ENCODE measurements around the gene ZIC1. TPM values are rescaled to one million over a fixed set of nuclear protein-coding genes. Genes with fewer than 3 reads are reported as not detected.

ZIC1 gene
- total and polyA plus RNA-seq, 2 of the 4 experiments (the other 2 are of a cell fraction) = not detected

GRCh38 chr3:147412261-147412916 lies 3.2 kb downstream of the ZIC1 start (continued):
- no peak for TF ChIP-seq CHD1 (IDR thresholded peaks at IDR 0.05; ENCODE audit: low read depth, low read length)

GRCh38 chr3:147412917-147413685 lies 3.9 kb downstream of the ZIC1 start:
- Histone ChIP-seq H2BK15ac (ENCODE audit: low read depth, low read length) (no peak overlapping the region), H3K4me2 (ENCODE audit: low read depth, low read length) (peak overlapping the region; percentile 79), H2AFZ (replicated peaks; ENCODE audit: low read length, poor library complexity) (peak overlapping the region; percentile 17), H3K4ac (ENCODE audit: low read depth, low read length) (no peak overlapping the region), H3K79me1 (ENCODE audit: low read depth in 1 of 2, low read length in 2 of 2) (no peaks in the 10 kb centered on the region), H3K14ac (replicated peaks; ENCODE audit: low read depth, low read length) (no peak overlapping the region), H3K27me3 (ENCODE audit: control insufficient read depth, insufficient read depth, low read length) (peaks cover 78% of the 10 kb centered on the region), H2BK120ac (ENCODE audit: low read depth, low read length) (no peak overlapping the region), H3K9ac (ENCODE audit: low read depth, low read length) (no peak overlapping the region), H2AK5ac (ENCODE audit: low read depth, low read length) (no peak overlapping the region), H4K5ac (ENCODE audit: low read depth, low read length) (no peak overlapping the region), H3K9me3 (ENCODE audit: control insufficient read depth, insufficient read depth, low read length) (peaks cover 16% of the 10 kb centered on the region), H3K9me1 (ENCODE audit: insufficient read depth, low read length) (0 out of 2 replicates have a peak, but pooled peaks cover 3% of the 10 kb centered on the region), H2BK5ac (ENCODE audit: low read depth, low read length, poor library complexity, severe bottlenecking) (no peak overlapping the region), H4K91ac (ENCODE audit: insufficient read depth, low read depth, low read length) (no peak overlapping the region), H3K36me3 (ENCODE audit: control insufficient read depth, insufficient read depth, low read length) (no peaks in the 10 kb centered on the region), H2AK9ac (replicated peaks; ENCODE audit: low read depth, low read length, poor library complexity) (peak overlapping the region; percentile 50), H3K4me3 (ENCODE audit: insufficient read depth, low read depth, low read length) (no peak overlapping the region), H3K18ac (ENCODE audit: low read depth, low read length) (no peak overlapping the region), H3K27ac (ENCODE audit: insufficient read depth, low read length) (no peak overlapping the region), H3K56ac (ENCODE audit: extremely low read depth, insufficient read depth, low read length) (no peak overlapping the region), H3K4me1 (ENCODE audit: control insufficient read depth, insufficient read depth, low read length) (no peaks in the 10 kb centered on the region), H3K23ac (ENCODE audit: low read depth, low read length) (peak overlapping the region; percentile 24; the same call in 1 of the 2 replicates), H4K20me1 (ENCODE audit: insufficient read depth, low read length) (0 out of 2 replicates have a peak, but pooled peaks cover 3% of the 10 kb centered on the region), H4K8ac (ENCODE audit: low read depth in 2 of 2, low read length in 2 of 2) (no peak overlapping the region), H2BK20ac (ENCODE audit: low read depth, low read length) (no peak overlapping the region)
- DNase-seq (no peak), ATAC-seq (ENCODE audit: low read depth) (peak; percentile 46; the same call in 1 of the 2 replicates)
- POLR2A ChIA-PET (ENCODE audit: unreplicated experiment) = no interaction called here
- no peak for TF ChIP-seq POLR2A (IDR thresholded peaks at IDR 0.05; ENCODE audit: low read depth, low read length)
- TF ChIP-seq CEBPB (IDR thresholded peaks at IDR 0.05; ENCODE audit: low read depth, low read length) = no peak
- TF ChIP-seq ELK1 (IDR thresholded peaks at IDR 0.05; ENCODE audit: borderline replicate concordance, low read depth, low read length) = no peak
- no peak for TF ChIP-seq CHD1 (IDR thresholded peaks at IDR 0.05; ENCODE audit: low read depth, low read length)
- no peak for TF ChIP-seq MAZ (IDR thresholded peaks at IDR 0.05; ENCODE audit: borderline replicate concordance, low read depth, low read length)
- no peak for TF ChIP-seq FOS (IDR thresholded peaks at IDR 0.05; ENCODE audit: low read depth, low read length)
- TF ChIP-seq MAFK (IDR thresholded peaks at IDR 0.05; ENCODE audit: low read depth, low read length) = no peak
- TF ChIP-seq NFE2L2 (IDR thresholded peaks at IDR 0.05; ENCODE audit: low read depth, low read length) = no peak
- TF ChIP-seq SMC3 (IDR thresholded peaks at IDR 0.05; ENCODE audit: low read depth, low read length) = no peak
- TF ChIP-seq USF2 (IDR thresholded peaks at IDR 0.05; ENCODE audit: low read depth, low read length) = no peak
- WGBS, 2 experiments (ENCODE audit: extremely low coverage in 2 of 2, insufficient read length in 1 of 2) = 7% methylated on average over 23 of the region's 37 CpGs; no CpG with 5 or more reads in 1 of the 2 experiments
- no TSS peak for BruUV-seq (replicated peaks)
- intact Hi-C loops (cut with micrococcal nuclease) = no loop called here
- dilution Hi-C loops (cut with HindIII; ENCODE audit: low sequenced_read_pairs, unreplicated experiment) = no loop called here
- in situ Hi-C loops (cut with MboI; ENCODE audit: low sequenced_read_pairs) = no loop called here
- CTCF ChIA-PET = no interaction called here

All from IMR-90 (cell line).